Measurements from ENCODE around the gene ANXA8L1.
"Not testable (repeated sequence)": the region's sequence is repeated elsewhere in the genome, so short reads cannot be mapped to it uniquely, and the experiment has no call there.

GRCh38 chr10:46396441-46397279 lies 21.1 kb downstream of the ANXA8L1 start:
- peak; percentile 55 for TF ChIP-seq JUNB (IDR thresholded peaks at IDR 0.05)
- TF ChIP-seq E2F6 (IDR thresholded peaks at IDR 0.05; ENCODE audit: borderline replicate concordance, low read depth); SMC3 (IDR thresholded peaks at IDR 0.05); CTCF (IDR thresholded peaks at IDR 0.05); ELK1 (IDR thresholded peaks at IDR 0.05; ENCODE audit: low read depth, low read length); ZFP36 (IDR thresholded peaks at IDR 0.05; ENCODE audit: borderline replicate concordance, partially characterized antibody); POLR2A (IDR thresholded peaks at IDR 0.05; ENCODE audit: low read length): not testable (repeated sequence)
